Measurements from ENCODE around the gene UBR7.
"Not testable (repeated sequence)": the region's sequence is repeated elsewhere in the genome, so short reads cannot be mapped to it uniquely, and the experiment has no call there.

The UBR7 gene

GRCh38 chr14:93206793-93207467 lies at the start of gene UBR7, which contains the start of gene GON7:
Gene UBR7 (plus strand): TSS chr14:93207256. CDS start chr14:93207292, 36 bp downstream.
Gene GON7 (minus strand): TSS chr14:93207065. CDS start chr14:93207037, 28 bp downstream.
- no peaks in the 10 kb centered on the region for H3K36me3 ChIP-seq (ENCODE audit: insufficient read depth, low read length)
- no peaks in the 10 kb centered on the region for H3K4me1 ChIP-seq (ENCODE audit: insufficient read depth, low read length)
- H3K9ac ChIP-seq (ENCODE audit: low read depth, low read length): peak within 1 kb of the TSS; percentile 98
- no peaks in the 10 kb centered on the region for H3K9me3 ChIP-seq (ENCODE audit: control insufficient read depth, insufficient read depth, low read length)

GRCh38 chr14:93158349-93158748 lies 48.7 kb upstream of the UBR7 start:
- H3K9ac ChIP-seq (ENCODE audit: low read depth, low read length); H3K4me1 ChIP-seq (ENCODE audit: insufficient read depth, low read length); H3K9me3 ChIP-seq (ENCODE audit: control insufficient read depth, insufficient read depth, low read length); H3K36me3 ChIP-seq (ENCODE audit: insufficient read depth, low read length): not testable (repeated sequence)

GRCh38 chr14:93159625-93160352 lies 47.3 kb upstream of the UBR7 start:
- not testable (repeated sequence) for H3K36me3 ChIP-seq (ENCODE audit: insufficient read depth, low read length); H3K9ac ChIP-seq (ENCODE audit: low read depth, low read length); H3K9me3 ChIP-seq (ENCODE audit: control insufficient read depth, insufficient read depth, low read length); H3K4me1 ChIP-seq (ENCODE audit: insufficient read depth, low read length)

GRCh38 chr14:93160353-93160801 lies 46.7 kb upstream of the UBR7 start:
- Histone ChIP-seq H3K9ac (ENCODE audit: low read depth, low read length) (no peak overlapping the region), H3K4me1 (ENCODE audit: insufficient read depth, low read length) (no peaks in the 10 kb centered on the region; the same call in 1 of the 2 replicates), H3K36me3 (ENCODE audit: insufficient read depth, low read length) (no peaks in the 10 kb centered on the region), H3K9me3 (ENCODE audit: control insufficient read depth, insufficient read depth, low read length) (no peaks in the 10 kb centered on the region)

GRCh38 chr14:93161411-93161940 lies 45.6 kb upstream of the UBR7 start:
- Histone ChIP-seq H3K9me3 (ENCODE audit: control insufficient read depth, insufficient read depth, low read length) (no peaks in the 10 kb centered on the region), H3K36me3 (ENCODE audit: insufficient read depth, low read length) (no peaks in the 10 kb centered on the region), H3K4me1 (ENCODE audit: insufficient read depth, low read length) (no peaks in the 10 kb centered on the region; the same call in 1 of the 2 replicates)

GRCh38 chr14:93163564-93163963 lies 43.5 kb upstream of the UBR7 start:
- Histone ChIP-seq H3K9me3 (ENCODE audit: control insufficient read depth, insufficient read depth, low read length) (no peaks in the 10 kb centered on the region), H3K4me1 (ENCODE audit: insufficient read depth, low read length) (no peaks in the 10 kb centered on the region), H3K9ac (ENCODE audit: low read depth, low read length) (no peak overlapping the region), H3K36me3 (ENCODE audit: insufficient read depth, low read length) (no peaks in the 10 kb centered on the region)

More at GRCh38 chr14:93161411-93161940, 45.6 kb upstream of the UBR7 start:
- no peak overlapping the region for H3K9ac ChIP-seq (ENCODE audit: low read depth, low read length)

- not testable (repeated sequence) for H3K4me1 ChIP-seq (ENCODE audit: insufficient read depth, low read length); H3K9me3 ChIP-seq (ENCODE audit: control insufficient read depth, insufficient read depth, low read length); H3K36me3 ChIP-seq (ENCODE audit: insufficient read depth, low read length); H3K9ac ChIP-seq (ENCODE audit: low read depth, low read length)
Measured at GRCh38 chr14:93165271-93166265, 41.5 kb upstream of the UBR7 start.

GRCh38 chr14:93168610-93169009 lies 38.4 kb upstream of the UBR7 start:
- H3K4me1 ChIP-seq (ENCODE audit: insufficient read depth, low read length); H3K9me3 ChIP-seq (ENCODE audit: control insufficient read depth, insufficient read depth, low read length); H3K36me3 ChIP-seq (ENCODE audit: insufficient read depth, low read length); H3K9ac ChIP-seq (ENCODE audit: low read depth, low read length): not testable (repeated sequence)

GRCh38 chr14:93169619-93170018 lies 37.4 kb upstream of the UBR7 start:
- H3K9ac ChIP-seq (ENCODE audit: low read depth, low read length); H3K4me1 ChIP-seq (ENCODE audit: insufficient read depth, low read length); H3K9me3 ChIP-seq (ENCODE audit: control insufficient read depth, insufficient read depth, low read length); H3K36me3 ChIP-seq (ENCODE audit: insufficient read depth, low read length): not testable (repeated sequence)

GRCh38 chr14:93170141-93170540 lies 36.9 kb upstream of the UBR7 start:
- not testable (repeated sequence) for H3K4me1 ChIP-seq (ENCODE audit: insufficient read depth, low read length)

GRCh38 chr14:93171376-93171775 lies 35.7 kb upstream of the UBR7 start:
- Histone ChIP-seq H3K36me3 (ENCODE audit: insufficient read depth, low read length) (no peaks in the 10 kb centered on the region), H3K4me1 (ENCODE audit: insufficient read depth, low read length) (no peaks in the 10 kb centered on the region)

More at GRCh38 chr14:93170141-93170540, 36.9 kb upstream of the UBR7 start:
- not testable (repeated sequence) for H3K9ac ChIP-seq (ENCODE audit: low read depth, low read length); H3K9me3 ChIP-seq (ENCODE audit: control insufficient read depth, insufficient read depth, low read length); H3K36me3 ChIP-seq (ENCODE audit: insufficient read depth, low read length)

GRCh38 chr14:93173943-93174395 lies 33.1 kb upstream of the UBR7 start:
- H3K9ac ChIP-seq (ENCODE audit: low read depth, low read length): no peak overlapping the region
- no peaks in the 10 kb centered on the region for H3K36me3 ChIP-seq (ENCODE audit: insufficient read depth, low read length)
- no peaks in the 10 kb centered on the region for H3K4me1 ChIP-seq (ENCODE audit: insufficient read depth, low read length)
- no peaks in the 10 kb centered on the region for H3K9me3 ChIP-seq (ENCODE audit: control insufficient read depth, insufficient read depth, low read length)

More at GRCh38 chr14:93171376-93171775, 35.7 kb upstream of the UBR7 start:
- H3K9me3 ChIP-seq (ENCODE audit: control insufficient read depth, insufficient read depth, low read length): no peaks in the 10 kb centered on the region
- no peak overlapping the region for H3K9ac ChIP-seq (ENCODE audit: low read depth, low read length)

- H3K4me1 ChIP-seq (ENCODE audit: insufficient read depth, low read length); H3K36me3 ChIP-seq (ENCODE audit: insufficient read depth, low read length); H3K9me3 ChIP-seq (ENCODE audit: control insufficient read depth, insufficient read depth, low read length); H3K9ac ChIP-seq (ENCODE audit: low read depth, low read length): not testable (repeated sequence)
Measured at GRCh38 chr14:93174731-93175130, 32.3 kb upstream of the UBR7 start.

- Histone ChIP-seq H3K9me3 (ENCODE audit: control insufficient read depth, insufficient read depth, low read length) (no peaks in the 10 kb centered on the region), H3K36me3 (ENCODE audit: insufficient read depth, low read length) (no peaks in the 10 kb centered on the region)
Measured at GRCh38 chr14:93175492-93175891, 31.6 kb upstream of the UBR7 start.

More at GRCh38 chr14:93175492-93175891, 31.6 kb upstream of the UBR7 start:
- H3K4me1 ChIP-seq (ENCODE audit: insufficient read depth, low read length): no peaks in the 10 kb centered on the region
- H3K9ac ChIP-seq (ENCODE audit: low read depth, low read length): no peak overlapping the region

Data from ES-I3 (cell line).